Stimulated activated naive CD8-positive, alpha-beta T cell treated with anti-CD3 and anti-CD28 coated beads, Interleukin-15, Interleukin-2, amounts not matched to agents 100 U/mL and 50 U/mL, for 24 hours (primary cell): ENCODE data around the gene AGTR1.
"Not testable (repeated sequence)": the region's sequence is repeated elsewhere in the genome, so short reads cannot be mapped to it uniquely, and the experiment has no call there.

ENCODE experiments used
- ATAC-seq: fragments of 150-1000 bp; cut with Tn5 transposase; one replicate; pipeline ENCODE4 v1.10.0; 2021
- DNase-seq: peaks from one replicate; pipeline ENCODE4 v3.0.0; 2021

The AGTR1 gene

DNA sequence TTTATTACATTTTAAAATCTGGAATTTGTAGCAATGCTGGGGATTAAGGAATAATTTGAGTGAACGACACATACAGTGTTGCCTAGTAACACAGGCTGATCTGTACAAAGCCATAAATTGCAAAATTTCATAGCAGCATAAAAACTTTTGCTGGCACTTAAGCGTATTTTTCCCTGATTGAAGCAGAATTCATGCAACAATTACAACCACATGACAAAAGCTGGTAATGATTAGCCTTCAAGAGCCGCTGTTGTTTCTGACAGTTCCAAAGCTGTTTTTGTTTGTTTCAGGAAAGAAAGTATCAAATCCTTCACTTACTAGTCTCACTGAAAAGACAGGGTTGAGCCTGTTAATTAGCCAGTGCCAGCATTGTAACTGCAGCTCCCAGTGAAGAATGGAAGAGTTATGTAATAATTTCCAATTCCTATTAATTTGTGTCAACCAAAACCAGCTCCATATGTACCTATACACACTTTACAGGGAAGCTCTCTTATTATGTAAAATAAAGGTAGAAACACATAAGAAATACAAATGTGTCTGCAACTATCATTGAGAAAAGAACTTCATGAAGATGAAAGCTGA lies 60.7 kb downstream of the AGTR1 start:
- no peak for ATAC-seq
- DNase-seq = no peak

GRCh38 chr3:148759430-148759829 lies 61.7 kb downstream of the AGTR1 start:
- ATAC-seq (no peak), DNase-seq (no peak)

DNA sequence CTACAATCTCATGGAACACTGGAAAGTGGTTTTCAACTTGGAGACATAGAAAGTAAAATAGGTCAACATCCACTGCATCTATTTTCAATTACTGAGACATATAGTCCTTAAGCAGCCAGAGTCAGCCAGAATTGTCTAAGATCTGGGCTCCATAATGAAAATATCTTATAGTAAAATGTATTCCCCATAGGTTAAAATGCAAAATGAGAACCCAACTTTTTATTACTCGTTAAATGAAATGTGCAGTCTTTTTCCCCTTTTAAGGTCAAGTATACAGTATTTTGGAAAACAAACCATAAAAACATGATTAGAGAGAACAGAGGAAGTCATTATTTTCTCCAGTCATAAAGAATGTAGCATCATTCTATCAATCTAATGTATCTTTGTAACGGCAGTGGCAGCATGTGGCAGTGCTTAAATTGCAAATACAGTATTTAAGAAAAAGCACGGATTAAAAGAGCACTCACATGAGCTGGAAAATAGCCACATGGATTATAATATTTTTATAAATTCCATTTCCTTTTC lies 65.5 kb downstream of the AGTR1 start:
- ATAC-seq = no peak
- DNase-seq = no peak

DNA sequence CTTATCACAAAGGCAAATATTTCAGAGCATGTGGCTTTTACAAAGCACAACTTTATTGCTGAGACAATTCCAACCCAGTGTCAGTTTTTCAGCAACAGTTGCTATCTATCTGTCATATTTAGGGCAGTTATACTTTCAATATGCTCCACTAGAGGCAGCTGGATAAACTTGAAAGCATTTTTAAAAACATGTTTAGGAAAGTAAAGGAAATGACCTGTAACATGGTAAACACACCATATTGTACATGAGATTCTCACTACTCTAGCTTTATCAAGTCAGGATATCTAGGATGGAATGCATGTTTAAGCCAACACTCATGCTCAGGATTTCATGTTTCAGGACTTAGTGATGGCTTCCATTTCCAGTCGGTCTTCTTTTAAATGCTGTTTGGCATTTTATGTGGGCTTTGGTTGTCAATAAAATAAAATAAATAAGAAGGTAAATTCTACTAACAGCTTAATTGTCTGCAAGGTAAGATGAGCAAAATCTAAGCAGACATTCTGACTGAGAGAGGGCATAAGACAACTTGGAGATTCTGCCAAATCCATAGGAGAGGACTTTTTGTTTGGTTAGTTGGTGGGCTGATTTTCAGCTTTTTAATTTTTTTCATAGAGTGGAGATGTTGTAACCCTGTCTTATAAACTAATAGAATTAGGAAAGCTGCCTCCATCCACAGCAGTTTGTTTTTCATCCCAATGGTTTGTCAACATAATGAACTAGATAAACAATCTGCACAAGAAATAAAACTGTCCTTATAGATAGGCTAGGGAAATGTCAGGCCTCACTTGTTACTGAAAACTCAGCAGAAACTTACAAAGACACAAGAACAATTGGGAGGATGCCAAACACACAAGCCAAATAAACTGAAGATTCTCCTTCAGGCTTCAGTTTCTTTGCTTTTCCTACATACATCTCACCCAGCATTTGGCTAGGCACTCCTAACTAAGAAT lies 66.6 kb downstream of the AGTR1 start:
- DNase-seq (no peak), ATAC-seq (no peak)

- no peak for ATAC-seq
- DNase-seq = no peak
Observed at GRCh38 chr3:148772361-148772760, 74.7 kb downstream of the AGTR1 start.

DNA sequence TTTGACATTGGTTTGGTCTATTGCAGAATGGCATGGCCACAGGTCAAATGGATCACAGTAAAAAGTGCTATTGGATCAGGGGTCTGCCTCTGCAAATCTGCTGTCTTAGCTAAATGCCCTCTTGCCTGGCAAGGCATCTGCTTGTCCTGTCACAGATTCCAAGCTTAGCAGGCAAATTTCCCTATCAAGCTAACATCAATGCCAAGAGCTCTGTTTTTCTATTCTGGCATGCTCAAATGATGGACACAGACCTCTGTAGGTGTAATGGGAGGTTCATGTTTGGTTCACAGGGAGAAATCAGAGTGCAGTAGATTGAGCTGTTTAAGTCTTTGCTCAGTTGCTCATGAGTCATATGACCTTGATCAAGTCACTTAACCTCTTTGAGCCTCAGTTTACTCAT lies 75.1 kb downstream of the AGTR1 start:
- DNase-seq = no peak
- no peak for ATAC-seq

GRCh38 chr3:148773805-148774204 lies 76.1 kb downstream of the AGTR1 start:
- ATAC-seq (no peak), DNase-seq (no peak)

- DNase-seq = no peak
- ATAC-seq = no peak
Observed at GRCh38 chr3:148778926-148779325, 81.2 kb downstream of the AGTR1 start.

GRCh38 chr3:148785026-148785425 lies 87.3 kb downstream of the AGTR1 start:
- DNase-seq, ATAC-seq: not testable (repeated sequence)

DNA sequence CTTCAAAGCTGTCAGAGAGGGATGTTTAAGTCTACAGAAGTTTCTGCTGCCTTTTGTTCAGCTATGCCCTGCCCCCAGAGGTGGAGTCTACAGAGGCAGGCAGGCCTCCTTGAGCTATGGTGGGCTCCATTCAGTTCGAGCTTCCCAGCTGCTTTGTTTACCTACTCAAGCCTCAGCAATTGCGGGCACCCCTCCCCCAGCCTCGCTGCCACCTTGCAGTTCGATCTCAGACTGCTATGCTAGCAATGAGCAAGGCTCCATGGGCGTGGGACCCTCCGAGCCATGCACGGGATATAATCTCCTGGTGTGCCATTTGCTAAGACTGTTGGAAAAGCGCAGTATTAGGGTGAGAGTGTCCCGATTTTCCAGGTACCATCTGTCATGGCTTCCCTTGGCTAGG lies 88.5 kb downstream of the AGTR1 start:
- not testable (repeated sequence) for DNase-seq, ATAC-seq

- DNase-seq = no peak
Observed at GRCh38 chr3:148789146-148789545, 91.4 kb downstream of the AGTR1 start.

DNA sequence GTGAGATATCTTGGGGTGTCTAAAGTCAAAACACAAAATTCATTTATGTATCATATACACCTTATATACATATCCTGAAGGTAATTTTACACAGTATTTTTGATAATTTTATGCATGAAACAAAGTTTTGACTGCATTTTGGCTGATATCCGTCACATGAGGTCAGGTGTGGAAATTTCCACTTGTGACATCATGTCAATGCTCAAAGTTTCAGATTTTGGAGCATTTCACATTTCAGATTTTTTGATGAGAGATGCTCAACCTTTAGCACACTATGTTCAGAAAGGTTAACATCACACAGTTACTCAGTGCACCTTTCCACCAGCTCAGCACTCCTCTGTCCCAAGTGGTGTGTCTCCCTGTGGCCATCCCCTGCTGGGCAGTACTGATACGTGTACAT lies 92.2 kb downstream of the AGTR1 start:
- ATAC-seq (no peak), DNase-seq (no peak)

More at GRCh38 chr3:148789146-148789545, 91.4 kb downstream of the AGTR1 start:
- no peak for ATAC-seq

GRCh38 chr3:148790370-148790769 lies 92.7 kb downstream of the AGTR1 start:
- DNase-seq = no peak
- ATAC-seq = no peak

GRCh38 chr3:148790851-148791735 lies 93.4 kb downstream of the AGTR1 start:
- DNase-seq (no peak), ATAC-seq (no peak)

DNA sequence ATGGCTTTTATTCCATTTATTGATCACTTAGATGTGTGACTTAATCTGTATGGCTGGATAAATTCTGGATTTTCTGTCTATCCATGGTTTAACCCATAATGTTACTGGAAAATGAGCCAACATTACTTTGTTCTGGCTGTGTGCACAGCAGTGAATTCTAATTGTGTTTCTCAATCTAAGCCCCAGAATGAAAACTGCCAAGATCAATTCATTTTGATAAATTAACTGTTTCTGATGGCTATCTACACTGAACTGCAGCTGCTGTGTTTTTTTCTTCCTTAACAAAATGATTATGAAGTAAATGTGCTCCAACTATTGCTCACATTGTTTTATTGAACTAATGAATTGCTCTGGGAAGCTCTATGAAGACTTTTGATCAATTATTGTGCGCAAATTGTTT lies 94.2 kb downstream of the AGTR1 start:
- DNase-seq (no peak), ATAC-seq (no peak)

GRCh38 chr3:148792516-148792915 lies 94.8 kb downstream of the AGTR1 start:
- ATAC-seq (no peak), DNase-seq (no peak)
